ENCODE results near the gene PLPP4. TPM values are rescaled to one million over a fixed set of nuclear protein-coding genes. Genes with fewer than 3 reads are reported as not detected.

PLPP4 gene
- polyA plus RNA-seq, 1 of the 3 experiments (the other 2 are of a cell fraction): 27.9 TPM

DNA sequence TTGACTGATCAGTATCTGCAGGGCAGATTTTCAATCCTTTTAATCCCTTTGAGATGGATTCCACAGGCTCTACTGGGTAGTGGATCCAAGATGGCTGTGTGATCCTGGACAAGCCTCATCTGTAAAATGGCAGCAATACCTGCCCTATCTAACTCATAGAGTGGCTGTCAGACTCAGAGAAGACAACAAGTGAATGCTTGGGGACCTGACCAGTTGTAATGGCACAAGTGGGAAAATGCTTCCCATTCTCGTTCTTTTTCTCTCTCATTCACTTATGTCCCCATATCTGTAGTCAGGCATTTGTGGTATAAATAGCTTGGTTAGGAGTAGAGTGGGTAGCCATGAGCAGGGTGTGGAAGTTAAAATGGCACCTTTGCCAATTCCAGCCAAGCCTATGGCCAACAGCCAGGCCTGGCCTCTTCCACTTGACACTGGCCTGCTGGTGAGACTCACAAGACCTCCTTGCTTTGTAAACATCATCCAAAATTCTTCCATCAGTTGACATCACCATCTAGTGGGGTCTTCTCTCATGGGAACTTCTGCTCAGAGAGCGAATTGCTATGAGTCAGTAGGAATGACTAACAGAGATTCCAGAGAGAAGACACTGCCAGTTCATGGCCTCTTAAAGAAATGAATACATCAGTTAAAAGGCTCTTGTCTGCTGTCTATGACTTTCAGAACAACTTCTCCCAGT lies 150.1 kb downstream of the PLPP4 start (continued):
- no peak for TF ChIP-seq NRF1 (IDR thresholded peaks at IDR 0.05; ENCODE audit: low read depth, low read length)
- TF ChIP-seq TCF12 (IDR thresholded peaks at IDR 0.05): peak; percentile 57
- TF ChIP-seq CTCF (IDR thresholded peaks at IDR 0.05): peak; percentile 35
- TF ChIP-seq NFIC (IDR thresholded peaks at IDR 0.05; ENCODE audit: borderline replicate concordance): peak; percentile 46
- TF ChIP-seq SMC3 (IDR thresholded peaks at IDR 0.05; ENCODE audit: low read depth, low read length): no peak
- TF ChIP-seq, protein P1, sequence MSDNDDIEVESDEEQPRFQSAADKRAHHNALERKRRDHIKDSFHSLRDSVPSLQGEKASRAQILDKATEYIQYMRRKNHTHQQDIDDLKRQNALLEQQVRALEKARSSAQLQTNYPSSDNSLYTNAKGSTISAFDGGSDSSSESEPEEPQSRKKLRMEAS (IDR thresholded peaks at IDR 0.05; ENCODE audit: low read depth): no peak
- TF ChIP-seq RCOR1 (IDR thresholded peaks at IDR 0.05; ENCODE audit: low read length): no peak
- peak; percentile 66 for TF ChIP-seq TEAD4 (IDR thresholded peaks at IDR 0.05; ENCODE audit: borderline replicate concordance, insufficient read depth)
- no peak for TF ChIP-seq ELF1 (IDR thresholded peaks at IDR 0.05)

GRCh38 chr10:120607710-120608703 lies 151.0 kb downstream of the PLPP4 start:
- CTCF ChIA-PET: interaction anchor here (1.5 kb wide), 1 partner anchor 185 kb away, joined by 5 read pairs; no protein-coding TSS in a partner anchor
- TF ChIP-seq SMC3 (IDR thresholded peaks at IDR 0.05; ENCODE audit: low read depth, low read length): no peak
- no peak for TF ChIP-seq FOXJ3 (CRISPR knock-in tag; IDR thresholded peaks at IDR 0.05)
- 0 out of 2 replicates have a peak, but pooled peaks have one; percentile 49 for TF ChIP-seq USF1 (IDR thresholded peaks at IDR 0.05; ENCODE audit: borderline replicate concordance, low read depth)
- no peak for TF ChIP-seq TCF12 (IDR thresholded peaks at IDR 0.05)
- no peak for TF ChIP-seq GABPA (IDR thresholded peaks at IDR 0.05; ENCODE audit: low read depth)
- TF ChIP-seq, protein P2, sequence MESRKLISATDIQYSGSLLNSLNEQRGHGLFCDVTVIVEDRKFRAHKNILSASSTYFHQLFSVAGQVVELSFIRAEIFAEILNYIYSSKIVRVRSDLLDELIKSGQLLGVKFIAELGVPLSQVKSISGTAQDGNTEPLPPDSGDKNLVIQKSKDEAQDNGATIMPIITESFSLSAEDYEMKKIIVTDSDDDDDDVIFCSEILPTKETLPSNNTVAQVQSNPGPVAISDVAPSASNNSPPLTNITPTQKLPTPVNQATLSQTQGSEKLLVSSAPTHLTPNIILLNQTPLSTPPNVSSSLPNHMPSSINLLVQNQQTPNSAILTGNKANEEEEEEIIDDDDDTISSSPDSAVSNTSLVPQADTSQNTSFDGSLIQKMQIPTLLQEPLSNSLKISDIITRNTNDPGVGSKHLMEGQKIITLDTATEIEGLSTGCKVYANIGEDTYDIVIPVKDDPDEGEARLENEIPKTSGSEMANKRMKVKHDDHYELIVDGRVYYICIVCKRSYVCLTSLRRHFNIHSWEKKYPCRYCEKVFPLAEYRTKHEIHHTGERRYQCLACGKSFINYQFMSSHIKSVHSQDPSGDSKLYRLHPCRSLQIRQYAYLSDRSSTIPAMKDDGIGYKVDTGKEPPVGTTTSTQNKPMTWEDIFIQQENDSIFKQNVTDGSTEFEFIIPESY (IDR thresholded peaks at IDR 0.05; ENCODE audit: borderline replicate concordance, low read depth): no peak
- TF ChIP-seq TEAD4 (IDR thresholded peaks at IDR 0.05; ENCODE audit: borderline replicate concordance, insufficient read depth): no peak
- Histone ChIP-seq H3K27me3 (ENCODE audit: insufficient read depth) (no peaks in the 10 kb centered on the region), H3K4me3 (ENCODE audit: low read depth in 2 of 2, low read length in 1 of 2) (no peak overlapping the region; a peak in 1 of 4 replicates), H3K4me2 (peak overlapping the region; percentile 34; the same call in 1 of the 2 replicates), H3K4me1 (ENCODE audit: control insufficient read depth in 1 of 2, insufficient read depth in 2 of 2, low read depth in 1 of 2, low read length in 1 of 2) (peaks cover 0 to 7% of the 10 kb centered on the region in 2 experiments; a peak in 1 of 4 replicates), H3K36me3 (replicated peaks in 1 of 2; ENCODE audit: control insufficient read depth in 1 of 2, insufficient read depth in 2 of 2, low read length in 1 of 2) (no peaks in the 10 kb centered on the region), H2AFZ (ENCODE audit: low read depth) (no peak overlapping the region), H3F3A (replicated peaks; ENCODE audit: insufficient read depth) (peaks cover 29% of the 10 kb centered on the region), H3K9me3 (no peaks in the 10 kb centered on the region), H3K9me2 (no peaks in the 10 kb centered on the region), H3K79me2 (ENCODE audit: insufficient read depth) (no peaks in the 10 kb centered on the region), H3K9ac (peak overlapping the region; percentile 49; the same call in 1 of the 2 replicates), H4K20me1 (ENCODE audit: insufficient read depth) (no peaks in the 10 kb centered on the region), H3K27ac (ENCODE audit: low read depth in 2 of 2, low read length in 1 of 2) (peak overlapping the region in 1 of 2 experiments; percentile 98; a peak in 2 of 4 replicates)
- 67% methylated on average over 5 of the region's 5 CpGs for WGBS (ENCODE audit: low lambda C conversion rate)
- no peak for DNase-seq
- POLR2A ChIA-PET: no interaction called here

All from SK-N-SH (cell line).